ENCODE results near the gene SGCB. TPM values are rescaled to one million over a fixed set of nuclear protein-coding genes. Genes with fewer than 3 reads are reported as not detected.

Gene SGCB
- total RNA-seq, 2 donors from 2014 or later = 35.1 to 36.2 TPM

- Histone ChIP-seq H3K4me1 (ENCODE audit: control insufficient read depth, insufficient read depth, low read length) (no peaks in the 10 kb centered on the region), H3K36me3 (ENCODE audit: control insufficient read depth, insufficient read depth, low read length) (no peaks in the 10 kb centered on the region), H3K9ac (ENCODE audit: extremely low read depth, low read length, poor library complexity, severe bottlenecking) (no peak overlapping the region), H3K27me3 (ENCODE audit: control insufficient read depth, insufficient read depth, low read length, poor library complexity, severe bottlenecking) (no peaks in the 10 kb centered on the region), H3K27ac (ENCODE audit: low read depth, low read length) (no peak overlapping the region), H3K4me3 (ENCODE audit: low read length) (no peak overlapping the region), H3K9me3 (ENCODE audit: control insufficient read depth, low read length) (no peaks in the 10 kb centered on the region)
- Mint-ChIP-seq H3K36me3 (ENCODE audit: low read depth) (no peaks in the 10 kb centered on the region), H3K4me3 (no peak overlapping the region), H3K9me3 (no peaks in the 10 kb centered on the region), H3K27me3 (ENCODE audit: insufficient read depth) (no peaks in the 10 kb centered on the region), H3K4me1 (no peaks in the 10 kb centered on the region), H3K27ac (no peak overlapping the region)
- DNase-seq = no peak
- TF ChIP-seq, protein P1, sequence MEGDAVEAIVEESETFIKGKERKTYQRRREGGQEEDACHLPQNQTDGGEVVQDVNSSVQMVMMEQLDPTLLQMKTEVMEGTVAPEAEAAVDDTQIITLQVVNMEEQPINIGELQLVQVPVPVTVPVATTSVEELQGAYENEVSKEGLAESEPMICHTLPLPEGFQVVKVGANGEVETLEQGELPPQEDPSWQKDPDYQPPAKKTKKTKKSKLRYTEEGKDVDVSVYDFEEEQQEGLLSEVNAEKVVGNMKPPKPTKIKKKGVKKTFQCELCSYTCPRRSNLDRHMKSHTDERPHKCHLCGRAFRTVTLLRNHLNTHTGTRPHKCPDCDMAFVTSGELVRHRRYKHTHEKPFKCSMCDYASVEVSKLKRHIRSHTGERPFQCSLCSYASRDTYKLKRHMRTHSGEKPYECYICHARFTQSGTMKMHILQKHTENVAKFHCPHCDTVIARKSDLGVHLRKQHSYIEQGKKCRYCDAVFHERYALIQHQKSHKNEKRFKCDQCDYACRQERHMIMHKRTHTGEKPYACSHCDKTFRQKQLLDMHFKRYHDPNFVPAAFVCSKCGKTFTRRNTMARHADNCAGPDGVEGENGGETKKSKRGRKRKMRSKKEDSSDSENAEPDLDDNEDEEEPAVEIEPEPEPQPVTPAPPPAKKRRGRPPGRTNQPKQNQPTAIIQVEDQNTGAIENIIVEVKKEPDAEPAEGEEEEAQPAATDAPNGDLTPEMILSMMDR (conservative IDR thresholded peaks at IDR 0.05) = no peak
Observed at GRCh38 chr4:52004414-52004813, 33.7 kb downstream of the SGCB start.

- H3K9ac ChIP-seq (ENCODE audit: extremely low read depth, low read length, poor library complexity, severe bottlenecking) = no peak overlapping the region
- Mint-ChIP-seq H3K9me3 (no peaks in the 10 kb centered on the region), H3K27me3 (ENCODE audit: insufficient read depth) (no peaks in the 10 kb centered on the region), H3K4me1 (peaks cover 3% of the 10 kb centered on the region), H3K27ac (no peak overlapping the region), H3K4me3 (no peak overlapping the region), H3K36me3 (ENCODE audit: low read depth) (no peaks in the 10 kb centered on the region)
- DNase-seq = no peak
- no peaks in the 10 kb centered on the region for H3K27me3 ChIP-seq (ENCODE audit: control insufficient read depth, insufficient read depth, low read length, poor library complexity, severe bottlenecking)
- H3K36me3 ChIP-seq (ENCODE audit: control insufficient read depth, insufficient read depth, low read length) = no peaks in the 10 kb centered on the region
- WGBS, 2 experiments (ENCODE audit: insufficient coverage in 1 of 2, insufficient read length in 1 of 2) = 91% methylated on average over 2 of the region's 2 CpGs; no CpG with 5 or more reads in 1 of the 2 experiments
- H3K4me1 ChIP-seq (ENCODE audit: control insufficient read depth, insufficient read depth, low read length) = no peaks in the 10 kb centered on the region
- no peaks in the 10 kb centered on the region for H3K9me3 ChIP-seq (ENCODE audit: control insufficient read depth, low read length)
- H3K27ac ChIP-seq (ENCODE audit: low read depth, low read length) = no peak overlapping the region
- no peak overlapping the region for H3K4me3 ChIP-seq (ENCODE audit: low read length)
- TF ChIP-seq, protein P1 (conservative IDR thresholded peaks at IDR 0.05) = no peak
Observed at GRCh38 chr4:52001616-52002015, 36.5 kb downstream of the SGCB start.

GRCh38 chr4:51999250-51999649 lies 38.8 kb downstream of the SGCB start:
- Histone ChIP-seq H3K36me3 (ENCODE audit: control insufficient read depth, insufficient read depth, low read length) (no peaks in the 10 kb centered on the region), H3K27ac (ENCODE audit: low read depth, low read length) (no peak overlapping the region), H3K27me3 (ENCODE audit: control insufficient read depth, insufficient read depth, low read length, poor library complexity, severe bottlenecking) (no peaks in the 10 kb centered on the region), H3K9me3 (ENCODE audit: control insufficient read depth, low read length) (no peaks in the 10 kb centered on the region), H3K4me3 (ENCODE audit: low read length) (no peak overlapping the region), H3K4me1 (ENCODE audit: control insufficient read depth, insufficient read depth, low read length) (no peaks in the 10 kb centered on the region), H3K9ac (ENCODE audit: extremely low read depth, low read length, poor library complexity, severe bottlenecking) (no peak overlapping the region)
- H3K4me1 Mint-ChIP-seq = peaks cover 3% of the 10 kb centered on the region
- H3K36me3 Mint-ChIP-seq (ENCODE audit: low read depth) = no peaks in the 10 kb centered on the region
- no peak overlapping the region for H3K4me3 Mint-ChIP-seq
- 91 to 100% methylated on average over 2 to 4 of the region's 5 CpGs for WGBS, 2 experiments (ENCODE audit: insufficient coverage in 1 of 2, insufficient read length in 1 of 2)
- no peaks in the 10 kb centered on the region for H3K9me3 Mint-ChIP-seq
- TF ChIP-seq, protein P1 (conservative IDR thresholded peaks at IDR 0.05) = no peak
- DNase-seq = no peak
- peaks cover 8% of the 10 kb centered on the region for H3K27me3 Mint-ChIP-seq (ENCODE audit: insufficient read depth)
- no peak overlapping the region for H3K27ac Mint-ChIP-seq
